PC-9 (cell line): ENCODE results near the gene REL. TPM values are rescaled to one million over a fixed set of nuclear protein-coding genes. Genes with fewer than 3 reads are reported as not detected.
"Not testable (repeated sequence)": the region's sequence is repeated elsewhere in the genome, so short reads cannot be mapped to it uniquely, and the experiment has no call there.

Experiments
- BruUV-seq: library from RNA; stranded (reverse); fragments of 400-500 nt; replicated peaks from 2 replicates; lab custom pipeline; 2021; lab: Mats Ljungman, UMichigan
- CTCF ChIA-PET: fragments of 300-600 bp; sonication (Branson Sonifier 250); formaldehyde crosslinking; loops from one replicate; lab custom pipeline; 2022; ENCODE audit warnings: antibody characterized with exemption; lab: Charles Lee
- POLR2A ChIA-PET: fragments of 300-600 bp; sonication (Branson Sonifier 250); formaldehyde crosslinking; loops from one replicate; lab custom pipeline; 2022; ENCODE audit warnings: antibody characterized with exemption; ENCODE audit not compliant: unreplicated experiment; lab: Charles Lee
- DNase-seq, 2 experiments: peaks; one replicate each; pipeline versions ENCODE4 v3.0.0 to v3.0.0-alpha.2; 2015 to 2022; ENCODE audit warnings: mixed read lengths in 1 of 2
- H2AFZ ChIP-seq: fragments of 200-600 bp; sonication (generic); 2 replicates; pipeline ENCODE4 v1.8.1; 2017; ENCODE audit warnings: antibody characterized with exemption
- H3F3A ChIP-seq: fragments of 200-600 bp; sonication (generic); 2 replicates; pipeline ENCODE4 v1.8.1; 2017; ENCODE audit warnings: antibody characterized with exemption, mild to moderate bottlenecking, low read depth; ENCODE audit not compliant: insufficient read depth
- H3K27ac ChIP-seq: fragments of 200-600 bp; sonication (generic); 2 replicates; pipeline ENCODE4 v1.6.1; 2016; ENCODE audit warnings: mixed run types
- H3K27me3 ChIP-seq: fragments of 200-600 bp; sonication (generic); 2 replicates; pipeline ENCODE4 v1.6.1; 2016; ENCODE audit warnings: low read depth, mixed run types; ENCODE audit not compliant: insufficient read depth
- H3K36me3 ChIP-seq: fragments of 200-600 bp; sonication (generic); 2 replicates; pipeline ENCODE4 v1.6.1; 2016; ENCODE audit warnings: low read depth, mixed run types
- H3K4me1 ChIP-seq: fragments of 200-600 bp; sonication (generic); replicated peaks from 2 replicates; pipeline ENCODE4 v1.6.1; 2016; ENCODE audit warnings: mixed run types; ENCODE audit not compliant: insufficient read depth
- H3K4me2 ChIP-seq: fragments of 200-600 bp; sonication (generic); 2 replicates; pipeline ENCODE4 v1.6.1; 2017; ENCODE audit warnings: mixed run types
- H3K4me3 ChIP-seq: fragments of 200-600 bp; sonication (generic); 2 replicates; pipeline ENCODE4 v1.6.1; 2016; ENCODE audit warnings: mixed run types
- H3K79me2 ChIP-seq: fragments of 200-600 bp; sonication (generic); 2 replicates; pipeline ENCODE4 v1.6.1; 2017; ENCODE audit warnings: low read depth, mixed run types
- H3K9me2 ChIP-seq: fragments of 200-600 bp; sonication (generic); 2 replicates; pipeline ENCODE4 v1.8.1; 2017; ENCODE audit warnings: mild to moderate bottlenecking; ENCODE audit not compliant: insufficient read depth
- H3K9me3 ChIP-seq: fragments of 200-600 bp; sonication (generic); 2 replicates; pipeline ENCODE4 v1.8.1; 2016; ENCODE audit warnings: low read depth; ENCODE audit not compliant: insufficient read depth
- H4K20me1 ChIP-seq: fragments of 200-600 bp; sonication (generic); 2 replicates; pipeline ENCODE4 v1.8.1; 2017; ENCODE audit not compliant: insufficient read depth
- EZH2 ChIP-seq: fragments of 200-600 bp; sonication (generic); IDR thresholded peaks from 2 replicates; pipeline ENCODE4 v1.8.0; 2017; ENCODE audit warnings: antibody characterized with exemption, low read depth
- intact Hi-C: fragments of 100-400 bp; cut with micrococcal nuclease; formaldehyde crosslinking; loops from one replicate; pipeline ENCODE4 v1.10.0; 2022; ENCODE audit not compliant: unreplicated experiment
- total RNA-seq: library from RNA; stranded (reverse); gene quantifications from 2 replicates; pipeline ENCODE4 v1.2.3, GENCODE V29; 2021
- TF ChIP-seq, protein P1 (sequence below): fragments of 200-600 bp; sonication (generic); conservative IDR thresholded peaks from 2 replicates; pipeline ENCODE4 v1.6.1; 2017; ENCODE audit warnings: mixed run types, antibody characterized with exemption, mild to moderate bottlenecking, moderate library complexity

Gene REL
- total RNA-seq, 1 experiment from 2014 or later: 13.3 TPM

DNA sequence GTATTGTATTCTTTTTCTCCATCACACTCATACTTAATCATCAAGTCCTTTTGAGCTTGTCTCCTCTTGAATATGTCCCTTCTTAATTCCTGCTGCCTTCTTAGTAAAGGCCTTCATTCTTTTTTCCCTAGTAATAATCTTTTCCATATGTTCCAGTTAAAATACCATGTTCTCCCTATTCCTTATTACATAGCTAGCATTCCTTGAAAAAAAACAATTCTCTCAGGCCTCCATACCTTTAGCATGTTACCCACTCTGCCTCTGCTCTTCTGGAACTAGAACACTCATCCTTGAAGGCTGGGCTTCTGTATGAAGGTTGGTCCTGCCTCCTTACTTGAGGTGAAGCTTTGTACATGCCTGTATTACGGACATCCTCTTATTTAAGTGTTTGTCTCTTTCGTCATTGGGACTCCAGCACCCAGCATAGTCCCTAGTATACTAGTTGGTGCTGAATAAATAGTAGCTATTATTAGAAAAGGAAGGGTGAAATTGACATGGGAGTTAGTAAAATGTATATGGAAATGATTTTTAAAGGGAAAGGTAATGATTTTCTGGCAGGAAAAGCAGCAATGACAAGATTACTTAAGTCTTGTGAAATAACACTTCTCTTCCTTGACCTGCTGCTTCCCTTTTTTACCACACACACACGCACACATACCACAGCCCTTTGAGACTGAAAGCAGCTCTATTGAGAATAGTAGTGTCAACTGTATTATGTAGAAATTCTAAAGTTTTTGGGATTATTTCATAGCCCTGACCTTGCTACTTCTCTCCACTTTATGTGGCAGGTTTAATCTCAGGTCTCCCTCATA, 45.6 kb downstream of the REL start:
- Histone ChIP-seq H3K9me2 (no peaks in the 10 kb centered on the region), H3K9me3 (no peaks in the 10 kb centered on the region), H3K36me3 (peaks cover 10% of the 10 kb centered on the region), H3K4me2 (no peak overlapping the region), H3K4me3 (no peak overlapping the region), H2AFZ (no peak overlapping the region), H3F3A (no peaks in the 10 kb centered on the region), H3K27ac (no peak overlapping the region), H4K20me1 (no peaks in the 10 kb centered on the region), H3K27me3 (no peaks in the 10 kb centered on the region), H3K79me2 (no peaks in the 10 kb centered on the region), H3K4me1 (no peaks in the 10 kb centered on the region)
- ChIA-PET POLR2A (no interaction called here), CTCF (no interaction called here)
- intact Hi-C loops: no loop called here
- TF ChIP-seq, protein P1, sequence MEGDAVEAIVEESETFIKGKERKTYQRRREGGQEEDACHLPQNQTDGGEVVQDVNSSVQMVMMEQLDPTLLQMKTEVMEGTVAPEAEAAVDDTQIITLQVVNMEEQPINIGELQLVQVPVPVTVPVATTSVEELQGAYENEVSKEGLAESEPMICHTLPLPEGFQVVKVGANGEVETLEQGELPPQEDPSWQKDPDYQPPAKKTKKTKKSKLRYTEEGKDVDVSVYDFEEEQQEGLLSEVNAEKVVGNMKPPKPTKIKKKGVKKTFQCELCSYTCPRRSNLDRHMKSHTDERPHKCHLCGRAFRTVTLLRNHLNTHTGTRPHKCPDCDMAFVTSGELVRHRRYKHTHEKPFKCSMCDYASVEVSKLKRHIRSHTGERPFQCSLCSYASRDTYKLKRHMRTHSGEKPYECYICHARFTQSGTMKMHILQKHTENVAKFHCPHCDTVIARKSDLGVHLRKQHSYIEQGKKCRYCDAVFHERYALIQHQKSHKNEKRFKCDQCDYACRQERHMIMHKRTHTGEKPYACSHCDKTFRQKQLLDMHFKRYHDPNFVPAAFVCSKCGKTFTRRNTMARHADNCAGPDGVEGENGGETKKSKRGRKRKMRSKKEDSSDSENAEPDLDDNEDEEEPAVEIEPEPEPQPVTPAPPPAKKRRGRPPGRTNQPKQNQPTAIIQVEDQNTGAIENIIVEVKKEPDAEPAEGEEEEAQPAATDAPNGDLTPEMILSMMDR: no peak
- TF ChIP-seq EZH2: no peak
- no peak for DNase-seq
- no TSS peak for BruUV-seq

DNA sequence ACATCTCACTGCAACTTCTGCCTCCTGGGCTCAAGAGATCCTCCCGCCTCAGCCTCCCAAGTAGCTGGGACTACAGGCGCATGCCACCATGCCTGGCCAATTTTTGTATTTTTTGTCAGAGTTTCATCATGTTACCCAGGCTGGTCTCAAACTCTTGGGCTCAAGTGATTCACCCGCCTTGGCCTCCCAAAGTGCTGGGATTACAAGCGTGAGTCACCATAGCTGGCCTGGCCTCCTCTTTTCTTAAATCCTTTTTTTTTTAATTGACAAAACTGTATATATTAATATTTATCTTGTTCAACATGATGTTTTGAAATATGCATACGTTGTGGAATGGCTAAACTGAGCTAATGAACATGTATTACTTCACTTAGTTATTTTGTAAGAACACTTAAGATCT, 50.7 kb downstream of the REL start:
- H3K79me2 ChIP-seq, H3K4me3 ChIP-seq, BruUV-seq, H3K27ac ChIP-seq, H3K27me3 ChIP-seq, H4K20me1 ChIP-seq, H3K4me2 ChIP-seq, H3K4me1 ChIP-seq, H3K9me2 ChIP-seq, H2AFZ ChIP-seq, POLR2A ChIA-PET, CTCF ChIA-PET, DNase-seq, H3K9me3 ChIP-seq, intact Hi-C loops, H3K36me3 ChIP-seq, H3F3A ChIP-seq: not testable (repeated sequence)

DNA sequence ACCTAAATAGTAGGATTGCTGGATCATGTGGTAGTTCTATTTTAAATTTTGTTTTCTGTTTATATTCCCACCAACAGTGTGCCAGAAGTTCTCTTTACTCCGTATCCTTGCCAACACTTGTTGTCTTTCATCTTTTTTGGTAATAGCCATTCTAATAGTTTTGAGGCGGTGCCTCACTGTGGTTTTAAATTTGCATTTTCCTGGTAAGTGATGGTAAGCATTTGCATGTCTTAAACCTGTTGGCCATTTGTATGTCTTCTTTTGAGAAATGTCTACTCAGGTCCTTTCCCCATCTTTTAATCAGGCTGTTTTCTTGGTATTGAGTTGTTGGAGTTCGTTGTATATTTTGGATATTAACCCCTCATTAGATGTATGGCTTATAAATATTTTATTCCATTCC, 51.6 kb downstream of the REL start:
- no peaks in the 10 kb centered on the region for H3K9me2 ChIP-seq
- H3F3A ChIP-seq: no peaks in the 10 kb centered on the region
- BruUV-seq: no TSS peak
- intact Hi-C loops: no loop called here
- no peaks in the 10 kb centered on the region for H3K4me1 ChIP-seq
- no peaks in the 10 kb centered on the region for H3K27me3 ChIP-seq
- H3K4me3 ChIP-seq: no peak overlapping the region
- no peak overlapping the region for H3K4me2 ChIP-seq
- H3K36me3 ChIP-seq: no peaks in the 10 kb centered on the region
- TF ChIP-seq EZH2: no peak
- TF ChIP-seq, protein P1: no peak
- no peak overlapping the region for H3K27ac ChIP-seq
- ChIA-PET POLR2A (no interaction called here), CTCF (no interaction called here)
- DNase-seq: no peak
- no peaks in the 10 kb centered on the region for H4K20me1 ChIP-seq
- no peaks in the 10 kb centered on the region for H3K79me2 ChIP-seq
- no peaks in the 10 kb centered on the region for H3K9me3 ChIP-seq
- H2AFZ ChIP-seq: no peak overlapping the region
